Epithelial cell of proximal tubule (primary cell): ENCODE results near the gene VGLL2. TPM values are rescaled to one million over a fixed set of nuclear protein-coding genes. Genes with fewer than 3 reads are reported as not detected.

Experiments used
- DNase-seq: peaks from one replicate; pipeline ENCODE4 v3.0.0-alpha.2; 2011; ENCODE audit warnings: low read depth
- H3K4me3 ChIP-seq: 2 replicates; pipeline ENCODE4 v1.5.1; 2011; ENCODE audit warnings: low read depth, mild to moderate bottlenecking, low read length
- CTCF ChIP-seq: conservative IDR thresholded peaks from 2 replicates; pipeline ENCODE4 v1.5.1; 2012; ENCODE audit warnings: low read depth, mild to moderate bottlenecking, low read length
- total RNA-seq: library from RNA; depleted of rRNA; stranded (reverse); fragments of >200 nt; gene quantifications from 2 replicates; pipeline ENCODE4 v1.2.3, GENCODE V29; 2015

VGLL2 gene
- total RNA-seq, 1 donor from 2014 or later, result not detected

- H3K4me3 ChIP-seq, result no peak overlapping the region
- TF ChIP-seq CTCF, result no peak
- no peak for DNase-seq
Measured at GRCh38 chr6:117268924-117269323, 3.6 kb downstream of the VGLL2 start.

DNA sequence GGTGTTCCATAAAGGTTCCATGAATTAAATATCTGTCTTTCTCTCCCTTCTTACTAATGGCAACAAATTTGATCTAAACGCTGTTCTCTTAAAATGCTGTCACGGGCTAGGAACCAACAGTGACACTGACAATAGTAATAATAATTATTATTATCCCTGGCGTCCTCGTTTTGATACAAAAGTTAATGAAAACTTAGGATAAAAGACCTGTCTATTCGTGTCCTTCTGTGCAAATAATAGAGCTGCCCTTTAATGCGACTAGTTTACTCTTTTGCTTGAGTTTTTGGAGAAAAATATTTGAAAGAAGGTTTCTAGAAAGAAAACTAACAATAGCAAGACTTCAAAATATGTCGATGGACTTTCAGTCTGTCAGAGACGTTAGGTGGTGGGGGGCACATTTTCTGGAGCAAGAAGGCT is 4.3 kb downstream of the VGLL2 start:
- TF ChIP-seq CTCF, result no peak
- DNase-seq, result no peak
- H3K4me3 ChIP-seq, result no peak overlapping the region

DNA sequence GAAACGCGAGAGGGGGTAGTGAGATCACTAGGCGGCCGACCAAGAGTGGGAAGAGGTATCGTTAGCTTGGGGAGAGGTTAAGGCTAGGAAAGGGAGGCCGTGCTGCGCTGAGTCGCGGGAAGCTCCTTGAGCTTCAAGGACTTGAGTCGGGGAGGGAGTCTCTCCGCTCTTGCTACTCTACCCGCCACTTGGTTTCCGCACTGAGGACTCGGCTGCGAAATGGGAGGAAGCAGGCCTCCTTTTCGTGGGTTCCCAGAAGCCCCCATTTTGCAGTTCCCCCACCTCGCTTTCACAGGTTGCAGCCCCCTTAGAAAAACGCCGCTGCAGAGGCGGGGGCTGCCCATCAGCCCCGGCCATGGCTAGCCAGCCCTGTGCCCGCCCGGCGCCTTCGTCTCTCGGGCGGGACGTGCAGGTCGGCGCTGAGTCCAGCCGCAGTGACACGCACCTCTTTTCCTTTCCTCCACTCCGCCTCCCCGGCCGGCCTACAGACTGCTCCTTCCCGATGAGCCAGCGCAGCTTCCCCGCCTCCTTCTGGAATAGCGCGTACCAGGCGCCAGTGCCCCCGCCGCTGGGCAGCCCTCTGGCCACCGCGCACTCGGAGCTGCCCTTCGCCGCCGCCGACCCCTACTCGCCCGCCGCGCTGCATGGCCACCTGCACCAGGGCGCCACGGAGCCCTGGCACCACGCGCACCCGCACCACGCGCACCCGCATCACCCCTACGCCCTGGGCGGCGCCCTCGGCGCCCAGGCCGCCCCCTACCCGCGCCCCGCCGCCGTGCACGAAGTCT is 4.9 kb downstream of the VGLL2 start:
- no peak for DNase-seq
- H3K4me3 ChIP-seq, result no peak overlapping the region

GRCh38 chr6:117270843-117271507 is 5.6 kb downstream of the VGLL2 start:
- TF ChIP-seq CTCF, result no peak
- H3K4me3 ChIP-seq, result no peak overlapping the region
- no peak for DNase-seq

More for the DNA sequence above, 4.9 kb downstream of the VGLL2 start:
- TF ChIP-seq CTCF, result no peak

- no peak for DNase-seq
- H3K4me3 ChIP-seq, result no peak overlapping the region
- TF ChIP-seq CTCF, result no peak
Measured at GRCh38 chr6:117272032-117272866, 6.9 kb downstream of the VGLL2 start.

DNA sequence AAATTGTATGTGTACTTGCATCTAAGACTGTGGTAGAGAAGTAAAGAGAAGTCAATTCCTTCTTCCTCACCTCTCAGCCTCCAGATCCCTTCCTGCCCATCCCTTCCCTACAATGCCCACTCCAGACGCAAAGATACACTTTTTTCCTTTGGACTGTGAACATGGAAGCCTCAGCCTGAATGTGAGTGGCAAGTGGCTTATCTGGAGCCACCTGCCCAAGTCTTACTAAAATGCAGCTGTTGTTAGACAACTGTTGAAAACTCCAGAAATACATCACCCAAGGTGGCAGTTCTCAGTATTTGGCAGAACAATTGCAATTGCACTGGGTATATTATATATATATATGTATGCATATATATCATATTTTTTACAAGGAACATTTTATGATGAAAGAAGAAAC is 7.5 kb downstream of the VGLL2 start:
- DNase-seq, result no peak
- no peak for TF ChIP-seq CTCF
- H3K4me3 ChIP-seq, result no peak overlapping the region
